NT2/D1 (cell line): ENCODE data around the gene FAM149B1.
A peak's percentile ranks its signal among the peaks of the same experiment; 100 is the strongest.
"Not testable (repeated sequence)": the region's sequence is repeated elsewhere in the genome, so short reads cannot be mapped to it uniquely, and the experiment has no call there.

ENCODE experiments used
- DNase-seq: peaks from one replicate; pipeline ENCODE4 v3.0.0-alpha.2; 2011; ENCODE audit warnings: low read depth, low spot score
- H3K27me3 ChIP-seq: 2 replicates; pipeline ENCODE4 v1.6.0; 2011; ENCODE audit warnings: mild to moderate bottlenecking; ENCODE audit not compliant: insufficient read length, insufficient read depth
- H3K36me3 ChIP-seq: 2 replicates; pipeline ENCODE4 v1.6.1; 2011; ENCODE audit warnings: mild to moderate bottlenecking, low read length, mixed read lengths; ENCODE audit not compliant: insufficient read depth, insufficient read length
- H3K4me1 ChIP-seq: 2 replicates; pipeline ENCODE4 v1.5.1; 2011; ENCODE audit not compliant: insufficient read depth, insufficient read length
- H3K4me3 ChIP-seq: 2 replicates; pipeline ENCODE4 v1.5.1; 2011; ENCODE audit warnings: low read depth; ENCODE audit not compliant: insufficient read length
- H3K9ac ChIP-seq: 2 replicates; pipeline ENCODE4 v1.6.0; 2011; ENCODE audit warnings: low read depth; ENCODE audit not compliant: insufficient read length
- H3K9me3 ChIP-seq: 2 replicates; pipeline ENCODE4 v1.5.1; 2011; ENCODE audit warnings: mild to moderate bottlenecking, low read length; ENCODE audit not compliant: insufficient read depth
- SUZ12 ChIP-seq: IDR thresholded peaks from 2 replicates; pipeline ENCODE4 v1.6.1; 2011; ENCODE audit not compliant: insufficient read length, insufficient read depth; ENCODE audit errors: extremely low read depth
- YY1 ChIP-seq: IDR thresholded peaks from 2 replicates; pipeline ENCODE4 v1.6.1; 2011; ENCODE audit not compliant: insufficient read length, insufficient read depth
- ZNF274 ChIP-seq: IDR thresholded peaks from 2 replicates; pipeline ENCODE4 v1.6.1; 2011; ENCODE audit warnings: mild to moderate bottlenecking, low read depth, low read length

Gene FAM149B1

GRCh38 chr10:73246646-73247508, 79.0 kb downstream of the FAM149B1 start, which contains the start of gene DNAJC9:
Gene DNAJC9, minus strand, starts transcription at chr10:73247255. Its CDS starts 66 bp downstream, at chr10:73247189.
- Histone ChIP-seq H3K9ac (peak within 1 kb of the TSS; percentile 95), H3K4me3 (peak within 1 kb of the TSS; percentile 87), H3K9me3 (no peaks in the 10 kb centered on the region), H3K27me3 (no peaks in the 10 kb centered on the region), H3K36me3 (peaks cover 82% of the 10 kb centered on the region), H3K4me1 (peaks cover 2% of the 10 kb centered on the region)
- peak; percentile 89 for DNase-seq
- no peak for TF ChIP-seq ZNF274
- no peak for TF ChIP-seq YY1
- TF ChIP-seq SUZ12 = no peak

GRCh38 chr10:73247509-73248258, 79.8 kb downstream of the FAM149B1 start:
- H3K4me3 ChIP-seq = peak overlapping the region; percentile 87
- peaks cover 75% of the 10 kb centered on the region for H3K36me3 ChIP-seq
- H3K27me3 ChIP-seq = no peaks in the 10 kb centered on the region
- no peaks in the 10 kb centered on the region for H3K9me3 ChIP-seq
- TF ChIP-seq SUZ12 (no peak), ZNF274 (no peak), YY1 (no peak)
- DNase-seq = no peak
- H3K9ac ChIP-seq = peak overlapping the region; percentile 65
- peaks cover 2% of the 10 kb centered on the region for H3K4me1 ChIP-seq

DNA sequence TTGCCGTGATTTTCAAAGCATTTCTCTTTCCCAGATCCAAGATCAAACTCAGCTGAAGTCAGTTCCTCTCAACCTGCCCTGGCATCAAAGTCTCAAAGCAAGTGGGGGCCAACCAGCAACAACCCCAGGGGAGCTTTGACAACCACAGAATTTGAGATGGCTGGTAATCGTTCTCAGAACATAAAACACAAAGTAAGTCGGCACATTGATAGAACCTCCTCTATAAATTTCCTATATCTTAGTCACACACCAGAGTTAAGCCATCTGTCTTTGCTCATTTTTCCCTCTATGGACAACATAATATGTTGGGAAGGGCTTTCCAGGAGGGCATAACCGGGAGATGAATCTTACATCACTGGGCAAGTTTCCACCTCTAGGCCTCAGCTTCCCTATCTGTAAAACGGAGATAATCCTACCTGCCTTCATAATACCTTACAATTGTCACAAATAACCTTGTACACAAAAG, 80.4 kb downstream of the FAM149B1 start:
- H3K4me3 ChIP-seq = no peak overlapping the region
- no peak for DNase-seq
- no peak overlapping the region for H3K9ac ChIP-seq
- no peaks in the 10 kb centered on the region for H3K9me3 ChIP-seq
- peaks cover 69% of the 10 kb centered on the region for H3K36me3 ChIP-seq
- no peak for TF ChIP-seq SUZ12
- TF ChIP-seq ZNF274 = no peak
- no peak for TF ChIP-seq YY1
- H3K4me1 ChIP-seq = peaks cover 2% of the 10 kb centered on the region
- H3K27me3 ChIP-seq = no peaks in the 10 kb centered on the region

DNA sequence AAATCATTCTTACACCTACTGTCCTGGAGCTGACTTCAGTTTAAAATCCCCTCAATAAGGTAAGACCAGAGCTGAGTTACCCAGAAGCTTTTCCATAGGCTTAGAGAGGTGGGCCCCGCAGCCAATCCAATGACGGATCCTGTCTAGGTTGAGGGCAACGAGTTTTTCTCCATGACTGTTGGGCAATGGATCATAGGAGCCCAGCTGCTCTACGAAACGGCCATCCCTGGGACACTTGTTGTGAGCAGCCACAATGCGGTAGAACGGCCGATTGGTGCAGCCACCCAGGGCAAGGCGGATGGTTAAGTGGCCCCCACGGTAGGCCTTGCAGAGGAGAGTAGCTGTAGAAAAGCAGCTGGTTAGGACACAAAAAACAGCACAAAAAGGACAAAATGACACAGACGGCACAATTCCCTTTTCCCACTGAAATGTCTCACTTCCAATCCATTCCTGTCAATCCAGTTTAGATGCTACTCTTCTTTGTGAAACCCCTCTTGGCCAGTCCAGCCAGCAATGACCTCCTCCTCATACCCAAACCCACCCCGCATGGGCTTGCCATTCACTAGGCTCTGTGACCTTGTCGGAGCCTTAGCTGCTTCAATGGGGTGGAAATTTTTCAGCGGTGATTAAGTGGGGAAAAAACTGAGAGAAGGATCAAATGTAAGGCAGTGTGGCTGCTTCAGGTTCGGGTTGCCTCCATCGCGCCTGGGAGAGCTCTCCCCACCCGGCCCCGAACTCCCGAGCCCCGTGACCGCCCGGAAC, 83.9 kb downstream of the FAM149B1 start:
- H3K27me3 ChIP-seq = no peaks in the 10 kb centered on the region
- TF ChIP-seq YY1 = no peak
- no peak for TF ChIP-seq SUZ12
- no peak for TF ChIP-seq ZNF274
- peaks cover 40% of the 10 kb centered on the region for H3K36me3 ChIP-seq
- peak overlapping the region; percentile 97 for H3K4me3 ChIP-seq
- no peak for DNase-seq
- H3K9ac ChIP-seq = peak overlapping the region; percentile 98
- H3K4me1 ChIP-seq = no peaks in the 10 kb centered on the region
- H3K9me3 ChIP-seq = no peaks in the 10 kb centered on the region

DNA sequence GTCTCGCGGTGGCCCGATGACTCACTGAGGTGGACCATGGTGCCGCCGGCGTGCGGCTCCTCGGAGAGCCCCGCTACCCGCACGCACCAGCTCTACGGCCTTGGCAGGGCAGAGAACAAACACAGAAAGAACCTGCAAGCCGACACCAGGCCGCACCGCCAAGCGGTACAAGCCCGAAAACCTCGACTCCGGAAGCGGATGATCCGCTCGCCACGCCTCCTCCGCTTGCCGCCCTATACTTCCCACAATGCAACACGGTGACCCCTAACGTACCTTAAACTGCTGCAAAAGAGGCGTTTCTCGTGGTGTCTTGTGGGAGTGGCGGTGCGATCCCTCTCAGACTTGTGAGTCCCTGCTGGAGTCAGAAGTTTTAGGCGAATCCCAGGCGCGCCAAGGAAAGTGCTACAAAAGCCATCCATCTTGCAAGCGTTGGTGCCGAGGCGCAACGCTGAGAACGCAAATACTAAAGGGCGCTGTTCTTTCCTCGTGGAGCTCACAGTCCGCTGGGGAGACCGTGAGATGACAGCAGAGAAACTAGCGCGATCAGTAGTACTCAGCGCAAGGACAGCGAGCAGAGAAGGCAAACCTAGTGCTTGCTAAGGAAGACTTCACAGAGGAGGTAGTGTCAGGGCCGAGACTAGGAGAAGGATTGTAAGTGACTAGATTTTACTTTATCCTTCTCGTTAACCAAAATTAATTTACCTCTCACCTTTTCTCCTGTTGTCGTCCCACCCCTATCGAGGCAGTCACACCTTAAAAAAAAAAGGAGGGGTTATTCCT, 84.7 kb downstream of the FAM149B1 start, which contains the start of gene MRPS16:
Gene MRPS16, minus strand, starts transcription at position 200 of the 780 bp plus-strand sequence. Its CDS starts 162 bp downstream, at position 38.
- DNase-seq = peak; percentile 93
- Histone ChIP-seq H3K4me1 (no peaks in the 10 kb centered on the region), H3K9ac (peak within 1 kb of the TSS; percentile 98), H3K36me3 (peaks cover 38% of the 10 kb centered on the region), H3K27me3 (no peaks in the 10 kb centered on the region), H3K4me3 (peak within 1 kb of the TSS; percentile 97), H3K9me3 (no peaks in the 10 kb centered on the region)
- TF ChIP-seq SUZ12 = no peak
- no peak for TF ChIP-seq YY1
- no peak for TF ChIP-seq ZNF274

GRCh38 chr10:73253225-73253555, 85.3 kb downstream of the FAM149B1 start:
- no peaks in the 10 kb centered on the region for H3K4me1 ChIP-seq
- peak overlapping the region; percentile 97 for H3K4me3 ChIP-seq
- TF ChIP-seq ZNF274 = no peak
- no peak for DNase-seq
- no peaks in the 10 kb centered on the region for H3K27me3 ChIP-seq
- H3K9me3 ChIP-seq = no peaks in the 10 kb centered on the region
- H3K36me3 ChIP-seq = peaks cover 32% of the 10 kb centered on the region
- peak overlapping the region; percentile 98 for H3K9ac ChIP-seq

GRCh38 chr10:73258612-73259011, 90.7 kb downstream of the FAM149B1 start:
- not testable (repeated sequence) for H3K9ac ChIP-seq, H3K27me3 ChIP-seq, H3K36me3 ChIP-seq, H3K4me1 ChIP-seq, H3K4me3 ChIP-seq, DNase-seq
- H3K9me3 ChIP-seq = peaks cover 25% of the 10 kb centered on the region
